Stomach smooth muscle (tissue), 2 donors: ENCODE results near the gene PCDHGB5.
"Not testable (repeated sequence)": the region's sequence is repeated elsewhere in the genome, so short reads cannot be mapped to it uniquely, and the experiment has no call there.

Source experiments
- H3K27ac ChIP-seq: one replicate; pipeline ENCODE4 v1.7.0; 2013; ENCODE audit warnings: mild to moderate bottlenecking, low read length, inconsistent platforms
- H3K27me3 ChIP-seq, 2 donors: one replicate each; pipeline ENCODE4 v1.7.0; 2013; ENCODE audit warnings: low read length in 2 of 2; ENCODE audit not compliant: insufficient read depth in 2 of 2, control insufficient read depth in 1 of 2
- H3K36me3 ChIP-seq, 2 donors: one replicate each; pipeline ENCODE4 v1.7.0; 2013; ENCODE audit warnings: low read length in 2 of 2; ENCODE audit not compliant: control insufficient read depth in 2 of 2, insufficient read depth in 2 of 2
- H3K4me1 ChIP-seq: one replicate; pipeline ENCODE4 v1.7.0; 2013; ENCODE audit warnings: low read length; ENCODE audit not compliant: control insufficient read depth, insufficient read depth
- H3K4me3 ChIP-seq, 2 donors: one replicate each; pipeline ENCODE4 v1.7.0; 2013; ENCODE audit warnings: low read length in 2 of 2
- H3K9ac ChIP-seq, 2 donors: one replicate each; pipeline ENCODE4 v1.7.0; 2013; ENCODE audit warnings: low read length in 2 of 2, mild to moderate bottlenecking in 1 of 2
- H3K9me3 ChIP-seq, 2 donors: one replicate each; pipeline ENCODE4 v1.7.0; 2013; ENCODE audit warnings: low read length in 2 of 2; ENCODE audit not compliant: control insufficient read depth in 2 of 2
- donor health status: healthy.
- donor health status: Pancreatic carcinoma.

PCDHGB5 gene

GRCh38 chr5:141399555-141400258, 2.0 kb downstream of the PCDHGB5 start:
- Histone ChIP-seq H3K9me3 (peaks cover 19 to 73% of the 10 kb centered on the region in 2 donors), H3K27me3 (no peaks in the 10 kb centered on the region), H3K36me3 (peaks cover 0 to 2% of the 10 kb centered on the region in 2 donors), H3K27ac (no peak overlapping the region), H3K4me1 (no peaks in the 10 kb centered on the region), H3K9ac (no peak overlapping the region), H3K4me3 (peak overlapping the region; percentile 48 to 49)

GRCh38 chr5:141402553-141403243, 5.0 kb downstream of the PCDHGB5 start, which contains the start of gene PCDHGA9:
TSS of gene PCDHGA9 (plus strand) at chr5:141402778. CDS start at chr5:141402953, 175 bp downstream.
- H3K27me3 ChIP-seq, result no peaks in the 10 kb centered on the region
- no peak within 1 kb of the TSS for H3K9ac ChIP-seq
- H3K36me3 ChIP-seq, result no peaks in the 10 kb centered on the region
- H3K9me3 ChIP-seq, result peaks cover 21 to 74% of the 10 kb centered on the region in 2 donors
- no peaks in the 10 kb centered on the region for H3K4me1 ChIP-seq
- peak within 1 kb of the TSS; percentile 60 to 65 for H3K4me3 ChIP-seq
- H3K27ac ChIP-seq, result no peak within 1 kb of the TSS

GRCh38 chr5:141403387-141403786, 5.6 kb downstream of the PCDHGB5 start:
- peak overlapping the region; percentile 60 to 65 for H3K4me3 ChIP-seq
- H3K27ac ChIP-seq, result no peak overlapping the region
- H3K4me1 ChIP-seq, result no peaks in the 10 kb centered on the region
- H3K27me3 ChIP-seq, result no peaks in the 10 kb centered on the region
- no peaks in the 10 kb centered on the region for H3K36me3 ChIP-seq
- H3K9me3 ChIP-seq, result peaks cover 21 to 78% of the 10 kb centered on the region in 2 donors
- H3K9ac ChIP-seq, result no peak overlapping the region

GRCh38 chr5:141407790-141408505, 10.2 kb downstream of the PCDHGB5 start, which contains the start of gene PCDHGB6:
TSS of gene PCDHGB6 (plus strand) at chr5:141408021. CDS start at chr5:141408203, 182 bp downstream.
- not testable (repeated sequence) for H3K4me1 ChIP-seq, H3K27me3 ChIP-seq, H3K36me3 ChIP-seq, H3K27ac ChIP-seq, H3K9ac ChIP-seq
- H3K9me3 ChIP-seq, result peaks cover 34 to 78% of the 10 kb centered on the region in 2 donors
- peak within 1 kb of the TSS; percentile 33 to 40 for H3K4me3 ChIP-seq

- Histone ChIP-seq H3K9ac (no peak overlapping the region), H3K9me3 (peaks cover 34 to 78% of the 10 kb centered on the region in 2 donors), H3K27ac (no peak overlapping the region), H3K27me3 (no peaks in the 10 kb centered on the region), H3K4me3 (peak overlapping the region; percentile 29 to 35), H3K36me3 (peaks cover 2 to 6% of the 10 kb centered on the region in 2 donors), H3K4me1 (no peaks in the 10 kb centered on the region)
These were observed 12.0 kb downstream of the PCDHGB5 start for GRCh38 chr5:141409598-141410306.

GRCh38 chr5:141411575-141411974, 13.8 kb downstream of the PCDHGB5 start:
- H3K27me3 ChIP-seq, result no peaks in the 10 kb centered on the region

GRCh38 chr5:141412854-141413539, 15.2 kb downstream of the PCDHGB5 start, which contains the start of gene PCDHGA10:
TSS of gene PCDHGA10 (plus strand) at chr5:141412987. CDS start at chr5:141413176, 189 bp downstream.
- Histone ChIP-seq H3K36me3 (peaks cover 2 to 6% of the 10 kb centered on the region in 2 donors), H3K9me3 (peaks cover 28 to 58% of the 10 kb centered on the region in 2 donors), H3K9ac (no peak within 1 kb of the TSS), H3K27ac (no peak within 1 kb of the TSS), H3K4me1 (no peaks in the 10 kb centered on the region), H3K27me3 (no peaks in the 10 kb centered on the region), H3K4me3 (peak within 1 kb of the TSS; percentile 44 to 47)

More at GRCh38 chr5:141411575-141411974, 13.8 kb downstream of the PCDHGB5 start:
- Histone ChIP-seq H3K9ac (no peak overlapping the region), H3K27ac (no peak overlapping the region), H3K4me3 (peak overlapping the region; percentile 40 to 44), H3K36me3 (peaks cover 2 to 6% of the 10 kb centered on the region in 2 donors), H3K4me1 (no peaks in the 10 kb centered on the region), H3K9me3 (peaks cover 28 to 61% of the 10 kb centered on the region in 2 donors)

GRCh38 chr5:141413540-141414069, 15.9 kb downstream of the PCDHGB5 start:
- H3K27me3 ChIP-seq, result no peaks in the 10 kb centered on the region
- H3K4me3 ChIP-seq, result peak overlapping the region; percentile 18 to 47
- no peak overlapping the region for H3K9ac ChIP-seq
- H3K27ac ChIP-seq, result no peak overlapping the region
- H3K9me3 ChIP-seq, result peaks cover 32 to 58% of the 10 kb centered on the region in 2 donors
- peaks cover 2 to 7% of the 10 kb centered on the region in 2 donors for H3K36me3 ChIP-seq
- no peaks in the 10 kb centered on the region for H3K4me1 ChIP-seq

- H3K4me1 ChIP-seq, result not testable (repeated sequence)
These were observed 17.0 kb downstream of the PCDHGB5 start for GRCh38 chr5:141414548-141415274.

More at GRCh38 chr5:141414548-141415274, 17.0 kb downstream of the PCDHGB5 start:
- H3K9me3 ChIP-seq, result peaks cover 28 to 58% of the 10 kb centered on the region in 2 donors
- H3K27me3 ChIP-seq, H3K36me3 ChIP-seq, H3K27ac ChIP-seq, H3K9ac ChIP-seq: not testable (repeated sequence)
- peak overlapping the region in 1 of 2 donors; percentile 18 for H3K4me3 ChIP-seq
